Effector CD8-positive, alpha-beta T cell (primary cell): ENCODE data around the gene RHOB.
"Not testable (repeated sequence)": the region's sequence is repeated elsewhere in the genome, so short reads cannot be mapped to it uniquely, and the experiment has no call there.

Source experiments
- DNase-seq: peaks from one replicate; lab custom pipeline; 2025; lab: John Stamatoyannopoulos, UW

The RHOB gene

GRCh38 chr2:20453087-20453486 is 6.2 kb downstream of the RHOB start:
- no peak for DNase-seq

DNA sequence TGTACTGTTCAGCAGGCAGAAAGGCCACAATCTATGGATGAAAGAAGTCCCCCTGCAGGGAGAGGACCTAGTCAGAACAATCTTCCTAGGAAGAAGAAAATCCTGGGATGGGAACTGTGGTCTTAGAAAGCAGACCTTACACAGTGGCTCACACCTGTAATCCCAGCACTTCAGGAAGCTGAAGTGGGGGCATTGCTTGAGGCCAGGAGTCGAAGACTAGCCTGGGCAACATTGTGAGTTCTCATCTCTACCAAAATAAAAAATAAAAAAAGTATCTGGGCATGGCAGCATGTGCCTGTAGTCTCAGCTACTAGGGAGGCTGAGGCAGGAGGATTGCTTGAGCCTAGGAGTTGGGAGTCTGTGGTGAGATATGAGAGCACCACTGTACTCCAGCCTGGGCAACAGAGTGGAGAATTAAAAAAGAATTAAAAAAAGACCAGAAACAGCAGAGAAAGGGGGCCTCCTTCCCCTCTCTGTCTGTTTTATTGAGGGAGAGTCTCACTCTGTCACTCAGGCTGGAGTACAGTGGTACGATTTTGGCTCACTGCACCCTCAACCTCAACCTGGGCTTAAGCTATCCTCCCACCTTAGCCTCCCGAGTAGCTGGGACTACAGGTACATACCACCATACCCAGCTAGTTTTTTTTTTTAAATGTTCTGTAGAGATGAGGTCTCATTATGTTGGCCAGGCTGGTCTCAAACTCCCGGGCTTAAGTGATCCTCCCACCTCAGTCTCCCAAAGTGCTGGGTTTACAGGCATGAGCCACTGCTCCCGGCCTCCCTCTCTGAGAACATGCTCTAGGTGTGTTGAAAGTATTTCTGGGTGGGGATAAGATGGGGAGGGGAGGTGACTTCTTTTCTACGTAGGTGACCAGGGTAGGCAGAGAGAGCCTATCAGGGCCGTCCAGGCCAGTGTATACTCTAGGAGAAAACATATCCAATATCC is 7.4 kb downstream of the RHOB start:
- no peak for DNase-seq

DNA sequence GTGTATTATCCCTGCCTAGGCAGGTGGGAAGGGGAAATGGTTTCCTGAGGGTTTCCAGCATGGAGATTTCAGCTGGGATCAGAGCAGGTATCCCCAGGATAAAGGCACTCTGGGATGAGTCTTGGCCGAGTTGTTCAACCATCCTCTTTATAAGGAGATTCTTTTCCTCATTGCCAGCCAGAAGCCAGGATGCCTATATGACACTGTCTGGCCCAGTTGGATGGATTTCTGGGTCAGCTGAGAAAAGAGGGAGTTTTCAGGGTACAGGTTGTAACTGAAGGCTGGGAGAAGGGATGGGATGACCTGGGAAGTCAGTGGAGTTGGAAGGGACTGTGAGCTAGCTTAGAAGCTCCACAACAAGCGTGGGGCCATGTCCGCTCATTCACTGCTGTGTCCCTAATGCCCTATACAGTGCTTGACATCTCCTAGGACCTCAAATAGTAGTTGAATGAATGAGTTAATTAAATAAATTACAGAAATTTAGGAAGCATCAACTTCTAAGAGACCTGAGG is 8.3 kb downstream of the RHOB start:
- no peak for DNase-seq

DNA sequence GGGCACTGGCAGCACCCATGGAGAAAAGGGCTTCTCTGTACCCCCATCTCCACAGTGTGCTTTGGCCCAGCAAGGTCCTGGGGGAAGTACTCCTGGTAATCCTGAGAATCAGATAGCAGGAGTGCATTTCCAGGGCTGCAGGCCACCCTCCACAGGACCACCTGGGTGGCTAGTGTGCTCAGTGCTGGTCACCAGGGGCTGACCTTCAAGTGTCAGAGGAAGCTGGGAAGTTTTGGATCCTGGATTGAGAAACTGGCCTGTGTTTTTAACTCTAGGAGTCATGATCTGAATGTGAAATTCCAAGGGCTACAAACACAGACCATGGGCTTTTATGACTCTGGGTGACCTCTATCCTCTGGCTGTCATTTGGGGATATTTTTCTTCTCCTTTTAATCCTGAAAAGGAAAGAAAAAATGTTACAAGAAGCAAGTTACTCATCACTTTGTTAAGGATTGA is 9.3 kb downstream of the RHOB start:
- DNase-seq: no peak

GRCh38 chr2:20456636-20457426 is 10.0 kb downstream of the RHOB start:
- no peak for DNase-seq

DNA sequence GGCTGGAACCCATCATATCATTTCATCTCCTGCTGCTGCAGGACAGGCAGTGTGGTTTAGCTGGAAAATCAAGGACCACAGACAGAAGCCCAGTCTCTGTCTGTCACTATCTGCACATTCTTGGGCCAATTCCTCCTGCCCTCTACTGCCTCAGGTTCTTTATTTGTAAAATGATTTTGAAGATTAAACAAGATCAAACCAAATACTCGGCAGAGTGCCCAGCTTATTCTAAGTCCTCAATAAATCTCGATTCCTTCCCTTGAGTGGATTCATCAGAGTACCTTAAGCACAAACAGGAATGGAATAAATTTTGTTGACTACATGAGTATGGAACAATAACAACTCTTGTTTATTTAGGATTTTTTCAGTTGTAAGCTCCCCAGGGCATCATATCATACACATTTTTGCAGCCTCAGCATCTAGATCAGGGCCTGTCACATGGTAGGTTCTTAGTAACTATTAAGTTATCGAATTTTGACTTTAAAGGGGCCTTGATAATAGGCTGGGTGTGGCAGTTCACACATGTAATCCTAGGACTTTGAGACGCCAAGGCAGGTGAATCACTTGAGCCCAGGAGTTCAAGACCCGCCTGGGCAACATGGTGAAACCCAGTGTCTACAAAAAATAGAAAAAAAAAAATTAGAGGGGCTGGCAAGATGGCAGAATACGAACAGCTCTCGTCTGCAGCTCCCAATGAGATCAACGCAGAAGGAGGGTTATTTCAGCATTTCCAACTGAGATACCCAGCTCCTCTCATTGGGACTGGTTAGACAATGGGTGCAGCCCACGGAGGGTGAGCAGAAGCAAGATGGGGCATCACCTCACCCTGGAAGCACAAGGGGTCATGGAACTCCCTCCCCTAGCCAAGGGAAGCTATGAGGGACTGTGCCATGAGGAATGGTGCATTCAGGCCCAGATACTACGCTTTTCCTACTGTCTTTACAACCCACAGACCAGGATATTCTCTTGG is 11.1 kb downstream of the RHOB start:
- no peak for DNase-seq

DNA sequence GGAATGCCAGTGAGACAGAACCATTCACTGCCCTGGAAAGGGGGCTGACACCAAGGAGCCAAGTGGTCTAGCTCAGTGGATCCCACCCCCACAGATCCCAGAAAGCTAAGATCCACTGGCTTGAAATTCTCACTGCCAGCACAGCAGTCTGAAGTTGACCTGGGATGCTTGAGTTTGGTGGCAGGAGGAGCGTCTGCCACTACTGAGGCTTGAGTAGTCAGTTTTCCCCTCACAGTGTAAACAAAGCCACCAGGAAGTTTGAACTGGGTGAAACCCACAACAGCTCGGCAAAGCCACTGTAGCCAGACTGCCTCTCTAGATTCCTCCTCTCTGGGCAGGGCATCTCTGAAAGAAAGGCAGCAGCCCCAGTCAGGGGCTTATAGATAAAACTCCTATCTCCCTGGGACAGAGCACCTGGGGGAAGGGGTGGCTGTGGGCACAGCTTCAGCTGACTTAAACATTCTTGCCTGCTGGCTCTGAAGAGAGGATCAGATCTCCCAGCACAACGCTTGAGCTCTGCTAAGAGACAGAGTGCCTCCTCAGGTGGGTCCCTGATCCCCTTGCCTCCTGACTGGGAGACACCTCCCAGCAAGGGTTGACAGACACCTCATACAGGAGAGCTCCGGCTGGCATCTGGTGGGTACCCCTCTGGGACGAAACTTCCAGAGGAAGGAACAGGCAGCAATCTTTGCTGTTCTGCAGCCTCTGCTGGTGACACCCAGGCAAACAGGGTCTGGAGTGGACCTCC is 12.0 kb downstream of the RHOB start:
- DNase-seq: not testable (repeated sequence)

GRCh38 chr2:20465716-20466394 is 19.0 kb downstream of the RHOB start:
- DNase-seq: no peak

- DNase-seq: no peak
Observed at GRCh38 chr2:20467789-20468548, 21.1 kb downstream of the RHOB start.

DNA sequence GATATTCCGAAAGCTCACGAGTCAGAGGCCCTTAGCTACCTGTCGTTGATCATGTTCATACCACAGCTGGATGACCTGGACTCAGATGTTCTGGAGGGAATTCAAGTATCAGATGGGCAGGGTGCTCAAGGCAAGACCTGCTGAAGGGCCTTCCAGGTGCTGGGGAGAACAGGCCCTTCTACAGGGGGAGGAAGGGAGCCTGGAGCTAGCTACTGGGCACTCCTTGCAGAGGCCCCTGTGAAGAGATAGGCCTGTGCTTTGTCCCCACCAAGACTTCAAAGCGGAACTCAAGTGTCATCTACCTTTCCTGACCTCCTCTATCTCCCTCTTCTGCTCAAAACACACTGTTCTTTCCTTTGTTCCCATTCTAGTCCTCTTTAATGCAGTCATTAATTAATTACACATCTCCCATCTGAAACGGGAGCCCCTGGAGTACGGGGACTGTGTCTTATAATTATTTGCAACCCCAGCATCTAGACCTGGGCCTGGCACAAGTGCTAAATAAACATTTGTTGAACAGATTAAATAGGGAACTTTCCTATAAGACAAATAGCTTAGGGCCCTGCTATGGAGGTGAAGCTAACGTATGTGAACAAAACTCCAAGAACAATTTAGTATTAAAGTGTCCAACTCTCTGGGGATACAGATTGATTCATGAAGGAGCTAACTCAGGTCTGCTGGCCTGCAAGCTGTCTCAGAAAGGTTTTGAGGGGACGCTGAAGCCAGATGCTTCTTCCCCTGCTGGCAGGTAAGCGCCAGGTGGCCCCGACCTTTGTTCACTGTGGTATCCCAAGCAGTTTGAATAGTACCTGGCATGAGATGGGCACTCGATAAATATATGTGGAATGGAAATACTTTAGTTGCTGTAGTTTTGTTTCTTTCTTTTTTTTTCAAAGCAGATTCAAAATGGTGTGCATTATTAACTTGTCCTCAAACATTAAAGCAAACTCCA is 22.0 kb downstream of the RHOB start:
- no peak for DNase-seq

GRCh38 chr2:20469595-20469994 is 22.7 kb downstream of the RHOB start:
- DNase-seq: no peak

DNA sequence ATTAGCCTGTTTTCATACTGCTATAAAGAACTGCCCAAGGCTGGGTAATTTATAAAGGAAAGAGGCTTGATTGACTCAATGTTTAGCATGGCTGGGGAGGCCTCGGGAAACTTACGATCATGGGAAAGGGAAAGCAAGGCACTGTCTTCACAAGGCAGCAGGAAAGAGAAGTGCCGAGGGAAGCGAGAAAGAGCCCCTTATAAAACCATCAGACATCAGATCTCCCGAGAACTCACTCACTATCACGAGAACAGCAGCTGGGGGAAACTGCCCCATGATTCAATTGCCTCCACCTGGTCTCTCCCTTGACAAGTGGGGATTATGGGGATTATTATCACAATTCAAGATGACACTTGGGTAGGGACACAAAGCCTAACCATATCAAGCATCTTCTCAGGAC is 23.3 kb downstream of the RHOB start:
- DNase-seq: no peak

- no peak for DNase-seq
Observed at GRCh38 chr2:20471148-20471547, 24.3 kb downstream of the RHOB start.

DNA sequence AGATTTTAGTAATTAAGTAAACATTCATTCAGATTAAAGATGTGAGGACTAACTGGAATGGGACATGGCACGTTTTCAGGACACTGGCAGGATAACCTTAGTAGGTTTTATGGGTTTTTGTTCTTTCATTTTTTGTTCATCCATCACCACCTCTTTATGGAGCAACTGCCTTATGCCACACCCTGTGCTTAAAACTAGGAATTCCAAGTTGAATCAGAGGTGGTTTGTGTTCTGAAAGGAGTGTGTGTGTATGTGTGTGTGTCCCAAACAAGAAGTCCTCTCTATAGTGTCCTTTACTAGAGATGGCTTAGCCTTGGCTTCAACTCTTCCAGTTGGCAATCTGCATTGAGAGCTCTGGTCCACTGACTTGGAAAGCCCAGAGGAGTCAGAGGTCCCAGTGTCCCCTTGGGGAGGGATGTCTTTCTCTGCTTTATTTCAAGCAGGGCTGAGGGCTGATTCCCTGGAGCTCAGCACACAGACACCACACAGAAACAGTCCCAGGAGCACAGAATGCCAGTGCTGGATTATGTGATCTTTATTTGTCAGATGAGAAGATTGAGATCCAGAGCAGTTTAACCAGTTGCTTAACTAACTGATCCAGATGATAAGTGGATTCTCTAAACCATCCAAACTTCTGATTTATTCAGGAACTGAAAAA is 25.2 kb downstream of the RHOB start:
- DNase-seq: no peak

DNA sequence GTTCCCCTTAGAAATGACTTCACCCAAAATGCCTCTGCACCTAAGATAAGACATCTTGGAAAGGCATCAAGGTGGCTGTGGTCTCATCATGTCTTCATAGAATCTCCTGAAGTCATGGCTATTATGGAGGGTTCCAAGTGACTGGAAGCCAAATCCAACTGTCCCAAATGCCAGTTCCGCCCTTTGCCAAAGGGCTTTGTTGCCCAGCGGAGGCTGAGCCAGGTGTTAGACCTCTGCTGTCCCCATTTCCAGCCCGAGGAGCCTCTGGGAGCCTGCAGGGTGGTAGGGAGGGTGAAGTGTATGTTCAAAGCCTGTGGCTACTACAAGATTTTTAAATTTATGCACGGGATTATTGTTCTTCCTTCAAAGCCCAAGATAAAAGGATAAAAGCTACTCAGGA is 25.7 kb downstream of the RHOB start:
- DNase-seq: no peak

DNA sequence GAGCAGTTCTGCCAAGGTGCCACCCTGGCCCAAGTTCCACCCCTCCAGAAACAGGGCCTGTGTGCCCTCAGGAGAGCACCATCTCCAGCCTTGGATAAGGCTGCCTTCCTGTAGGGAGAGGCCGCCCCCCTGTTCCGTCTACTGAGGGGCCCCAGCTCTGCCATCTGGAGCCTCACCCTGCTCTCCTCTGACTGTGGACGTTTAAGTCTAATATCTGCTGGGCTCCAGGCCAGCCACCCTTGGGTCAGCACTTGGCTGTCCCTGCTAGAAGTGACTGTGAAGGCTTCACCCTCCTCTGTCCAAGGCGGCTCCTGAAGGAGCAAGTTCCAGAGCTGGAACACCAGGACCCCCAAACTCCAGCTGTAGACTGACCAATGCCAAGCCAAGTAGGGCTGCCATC is 26.3 kb downstream of the RHOB start:
- no peak for DNase-seq

DNA sequence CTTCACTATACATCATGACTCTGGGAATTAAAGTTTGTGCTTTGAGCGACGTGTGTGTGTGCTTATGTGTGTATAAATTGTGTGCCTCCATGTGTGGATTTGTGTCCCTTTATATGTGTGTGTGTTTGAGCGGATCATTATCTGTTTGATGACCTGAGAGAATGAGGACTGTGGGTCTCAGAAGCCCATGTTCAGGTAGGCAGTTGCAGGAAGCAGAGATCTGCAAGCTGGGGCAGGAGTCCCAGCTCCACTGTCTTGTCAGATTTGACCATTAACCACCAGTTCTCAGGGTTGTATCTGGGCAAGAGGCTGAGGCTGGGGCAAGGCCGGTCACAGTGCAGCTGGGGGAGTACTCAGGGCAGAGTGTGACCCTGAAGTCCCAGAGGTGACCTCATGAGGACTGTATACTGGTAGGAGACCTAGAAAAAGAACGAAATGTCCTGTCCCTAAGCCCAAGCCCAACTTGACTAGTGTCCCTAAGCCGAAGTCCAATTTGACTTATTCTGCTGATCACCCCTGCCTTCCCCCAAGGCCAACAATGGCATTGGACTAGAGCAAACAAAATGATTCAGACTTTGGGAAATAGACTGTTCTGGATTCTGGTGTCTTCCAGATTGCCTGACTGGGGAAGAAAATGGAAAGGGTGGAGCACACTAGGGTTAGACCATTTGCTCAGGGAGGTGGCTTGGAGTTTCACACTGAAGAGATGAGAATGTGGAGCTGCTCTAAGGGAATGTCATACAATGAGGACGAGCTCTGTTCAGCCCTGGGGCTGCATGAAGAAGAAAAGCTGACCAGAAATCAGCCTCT is 28.1 kb downstream of the RHOB start:
- DNase-seq: no peak
